ENCODE results near the gene TENM3.

GRCh38 chr4:182764642-182765041 lies 521.4 kb downstream of the TENM3 start:
- TF ChIP-seq CTCF (IDR thresholded peaks at IDR 0.05), result no peak
- no peak for TF ChIP-seq FOXP4 (CRISPR knock-in tag; IDR thresholded peaks at IDR 0.05)
- no peak for TF ChIP-seq MAX (CRISPR knock-in tag; IDR thresholded peaks at IDR 0.05)
- no peak for TF ChIP-seq JUN (CRISPR knock-in tag; IDR thresholded peaks at IDR 0.05)
- no peak for TF ChIP-seq STAT6 (CRISPR knock-in tag; conservative IDR thresholded peaks at IDR 0.05; ENCODE audit: low read depth)
- no peak for TF ChIP-seq MYBL2 (CRISPR knock-in tag; IDR thresholded peaks at IDR 0.05)
- no peak for TF ChIP-seq TP53 (CRISPR knock-in tag; IDR thresholded peaks at IDR 0.05)
- TF ChIP-seq E2F4 (CRISPR knock-in tag; IDR thresholded peaks at IDR 0.05; ENCODE audit: borderline replicate concordance, low read depth), result no peak
- no peak for TF ChIP-seq NR2C2 (CRISPR knock-in tag; IDR thresholded peaks at IDR 0.05)
- no peak for TF ChIP-seq SP1 (CRISPR knock-in tag; conservative IDR thresholded peaks at IDR 0.05)
- TF ChIP-seq ZSCAN18 (CRISPR knock-in tag; IDR thresholded peaks at IDR 0.05), result no peak
